ENCODE results near the gene GLIS1.

- TF ChIP-seq, protein P1, sequence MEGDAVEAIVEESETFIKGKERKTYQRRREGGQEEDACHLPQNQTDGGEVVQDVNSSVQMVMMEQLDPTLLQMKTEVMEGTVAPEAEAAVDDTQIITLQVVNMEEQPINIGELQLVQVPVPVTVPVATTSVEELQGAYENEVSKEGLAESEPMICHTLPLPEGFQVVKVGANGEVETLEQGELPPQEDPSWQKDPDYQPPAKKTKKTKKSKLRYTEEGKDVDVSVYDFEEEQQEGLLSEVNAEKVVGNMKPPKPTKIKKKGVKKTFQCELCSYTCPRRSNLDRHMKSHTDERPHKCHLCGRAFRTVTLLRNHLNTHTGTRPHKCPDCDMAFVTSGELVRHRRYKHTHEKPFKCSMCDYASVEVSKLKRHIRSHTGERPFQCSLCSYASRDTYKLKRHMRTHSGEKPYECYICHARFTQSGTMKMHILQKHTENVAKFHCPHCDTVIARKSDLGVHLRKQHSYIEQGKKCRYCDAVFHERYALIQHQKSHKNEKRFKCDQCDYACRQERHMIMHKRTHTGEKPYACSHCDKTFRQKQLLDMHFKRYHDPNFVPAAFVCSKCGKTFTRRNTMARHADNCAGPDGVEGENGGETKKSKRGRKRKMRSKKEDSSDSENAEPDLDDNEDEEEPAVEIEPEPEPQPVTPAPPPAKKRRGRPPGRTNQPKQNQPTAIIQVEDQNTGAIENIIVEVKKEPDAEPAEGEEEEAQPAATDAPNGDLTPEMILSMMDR (conservative IDR thresholded peaks at IDR 0.05; ENCODE audit: low read depth in 2 of 2) = no peak
- TF ChIP-seq ZNF114 (CRISPR knock-in tag; IDR thresholded peaks at IDR 0.05) (no peak), EZH2phosphoT487 (IDR thresholded peaks at IDR 0.05; ENCODE audit: unreplicated experiment) (no peak), REST (IDR thresholded peaks at IDR 0.05; ENCODE audit: unreplicated experiment) (no peak), EZH2 (IDR thresholded peaks at IDR 0.05; ENCODE audit: low read depth, unreplicated experiment) (no peak), ZNF331 (CRISPR knock-in tag; IDR thresholded peaks at IDR 0.05; ENCODE audit: low read depth) (no peak), POLR2AphosphoS5 (IDR thresholded peaks at IDR 0.05; ENCODE audit: low read depth) (no peak)
- TF ChIP-seq, protein P2, sequence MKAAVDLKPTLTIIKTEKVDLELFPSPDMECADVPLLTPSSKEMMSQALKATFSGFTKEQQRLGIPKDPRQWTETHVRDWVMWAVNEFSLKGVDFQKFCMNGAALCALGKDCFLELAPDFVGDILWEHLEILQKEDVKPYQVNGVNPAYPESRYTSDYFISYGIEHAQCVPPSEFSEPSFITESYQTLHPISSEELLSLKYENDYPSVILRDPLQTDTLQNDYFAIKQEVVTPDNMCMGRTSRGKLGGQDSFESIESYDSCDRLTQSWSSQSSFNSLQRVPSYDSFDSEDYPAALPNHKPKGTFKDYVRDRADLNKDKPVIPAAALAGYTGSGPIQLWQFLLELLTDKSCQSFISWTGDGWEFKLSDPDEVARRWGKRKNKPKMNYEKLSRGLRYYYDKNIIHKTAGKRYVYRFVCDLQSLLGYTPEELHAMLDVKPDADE (IDR thresholded peaks at IDR 0.05) = no peak
Measured at GRCh38 chr1:53550201-53550741, 188.7 kb downstream of the GLIS1 start.

All from GM23338 (cell line).